Body of pancreas (tissue), 4 donors: ENCODE data around the gene APOB.

Experiments
- CTCF ChIP-seq, 7 experiments: fragments of 450-650 bp in 4 of 7; fragments of 200-600 bp in 3 of 7; sonication (generic) in 3 of 7; IDR thresholded peaks; one replicate each; pipeline ENCODE4 v1.5.1; 2016 to 2019; ENCODE audit warnings: antibody characterized with exemption in 7 of 7
- POLR2A ChIP-seq, 3 donors: fragments of 450-650 bp; IDR thresholded peaks; one replicate each; pipeline ENCODE4 v1.6.1; 2016; ENCODE audit warnings: antibody characterized with exemption in 3 of 3, mild to moderate bottlenecking in 2 of 3

- TF ChIP-seq CTCF (IDR thresholded peaks at IDR 0.05) (no peak), POLR2A (IDR thresholded peaks at IDR 0.05) (no peak)
Observed at GRCh38 chr2:21008014-21008789, 35.7 kb downstream of the APOB start.
